HepG2 (cell line): ENCODE measurements around the gene SIGLEC10. TPM values are rescaled to one million over a fixed set of nuclear protein-coding genes. Genes with fewer than 3 reads are reported as not detected.

Source experiments
- CBX2 ChIP-seq, 2 experiments: fragments of 200-600 bp in 1 of 2; sonication (generic); formaldehyde crosslinking in 1 of 2; IDR thresholded peaks; 2 replicates each; pipeline versions ENCODE4 v1.7.0 to v1.8.1; 2018 to 2022; ENCODE audit warnings: low read depth in 2 of 2, low read length in 1 of 2, mild to moderate bottlenecking in 1 of 2, missing genetic modification reagents in 1 of 2
- MAFG ChIP-seq: sonication (generic); formaldehyde crosslinking; IDR thresholded peaks from 2 replicates; pipeline ENCODE4 v1.5.1; 2020; ENCODE audit warnings: mild to moderate bottlenecking, missing genetic modification reagents
- MZF1 ChIP-seq: sonication (generic); formaldehyde crosslinking; IDR thresholded peaks from 2 replicates; pipeline ENCODE4 v1.8.1; 2023; ENCODE audit warnings: mild to moderate bottlenecking, missing genetic modification reagents, borderline replicate concordance
- NCOA5 ChIP-seq: sonication (generic); formaldehyde crosslinking; IDR thresholded peaks from 2 replicates; pipeline ENCODE4 v1.4.0; 2020; ENCODE audit warnings: missing genetic modification reagents
- RFXAP ChIP-seq: sonication (generic); formaldehyde crosslinking; IDR thresholded peaks from 2 replicates; pipeline ENCODE4 v1.4.0; 2020; ENCODE audit warnings: missing genetic modification reagents, borderline replicate concordance
- SNRNP70 ChIP-seq: fragments of 200-400 bp; formaldehyde crosslinking; IDR thresholded peaks from 2 replicates; pipeline ENCODE4 v1.6.1; 2017; ENCODE audit warnings: mild to moderate bottlenecking, low read depth, low read length, moderate library complexity
- SP1 ChIP-seq, 2 experiments: fragments of 450-650 bp in 1 of 2; sonication (generic) in 1 of 2; formaldehyde crosslinking in 1 of 2; IDR thresholded peaks; 2 replicates each; pipeline versions ENCODE4 v1.4.0 to v1.6.1; 2016 to 2020; ENCODE audit warnings: missing genetic modification reagents in 1 of 2
- ZBTB3 ChIP-seq: sonication (generic); formaldehyde crosslinking; IDR thresholded peaks from 2 replicates; pipeline ENCODE4 v1.4.0; 2020; ENCODE audit warnings: low read depth, mild to moderate bottlenecking, moderate library complexity, missing genetic modification reagents, borderline replicate concordance
- ZFP37 ChIP-seq: sonication (generic); formaldehyde crosslinking; IDR thresholded peaks from 2 replicates; pipeline ENCODE4 v1.4.0; 2020; ENCODE audit warnings: missing genetic modification reagents, borderline replicate concordance
- ZNF10 ChIP-seq: sonication (generic); formaldehyde crosslinking; IDR thresholded peaks from 2 replicates; pipeline ENCODE4 v1.4.0; 2020; ENCODE audit warnings: mild to moderate bottlenecking, low read depth, missing genetic modification reagents, borderline replicate concordance
- ZNF296 ChIP-seq: sonication (generic); formaldehyde crosslinking; conservative IDR thresholded peaks from 2 replicates; pipeline ENCODE4 v1.5.0; 2020; ENCODE audit warnings: mild to moderate bottlenecking, missing genetic modification reagents
- ZNF460 ChIP-seq: sonication (generic); formaldehyde crosslinking; IDR thresholded peaks from 2 replicates; pipeline ENCODE4 v1.5.1; 2020; ENCODE audit warnings: missing genetic modification reagents, mild to moderate bottlenecking, borderline replicate concordance
- ZNF569 ChIP-seq: sonication (generic); formaldehyde crosslinking; IDR thresholded peaks from 2 replicates; pipeline ENCODE4 v1.5.0; 2020; ENCODE audit warnings: mild to moderate bottlenecking, missing genetic modification reagents, moderate library complexity, borderline replicate concordance
- ZNF629 ChIP-seq: sonication (generic); formaldehyde crosslinking; conservative IDR thresholded peaks from 2 replicates; pipeline ENCODE4 v1.5.0; 2020; ENCODE audit warnings: missing genetic modification reagents
- ZNF761 ChIP-seq: sonication (generic); formaldehyde crosslinking; conservative IDR thresholded peaks from 2 replicates; pipeline ENCODE4 v1.4.0; 2020; ENCODE audit warnings: mild to moderate bottlenecking, missing genetic modification reagents
- ZSCAN21 ChIP-seq: sonication (generic); formaldehyde crosslinking; IDR thresholded peaks from 2 replicates; pipeline ENCODE4 v1.8.0; 2022; ENCODE audit warnings: mild to moderate bottlenecking, missing genetic modification reagents, moderate library complexity, borderline replicate concordance
- polyA plus RNA-seq, 8 experiments: library from polyadenylated mRNA; depleted of rRNA in 3 of 8; stranded (reverse) in 7 of 8; unstranded in 1 of 8; fragments of >200 nt; fragmentation: Illumina TruSeq in 4 of 8; extraction: Trizol in 4 of 8; gene quantifications; 2 replicates each; pipeline versions ENCODE4 v1.2.1 to v1.2.3, GENCODE V29; 2011 to 2016; ENCODE audit warnings: low read depth in 4 of 8, missing spikeins in 1 of 8, mixed read lengths in 1 of 8; ENCODE audit not compliant: insufficient read depth in 1 of 8
- total RNA-seq, 5 experiments: library from RNA; depleted of rRNA; stranded (reverse); fragments of >200 nt; fragmentation: Illumina TruSeq; extraction: Trizol; gene quantifications; 2 replicates each; pipeline ENCODE4 v1.2.3, GENCODE V29; 2016; ENCODE audit warnings: low read depth in 1 of 5
- TF ChIP-seq, protein P1 (sequence below): sonication (generic); formaldehyde crosslinking; IDR thresholded peaks from 2 replicates; pipeline ENCODE4 v1.4.0; 2020; ENCODE audit warnings: mild to moderate bottlenecking, low read depth, missing genetic modification reagents
- TF ChIP-seq, protein P2 (sequence below): IDR thresholded peaks from 2 replicates; pipeline ENCODE4 v1.6.1; 2016; ENCODE audit warnings: missing compliant biosample characterization, missing genetic modification reagents, borderline replicate concordance
- TF ChIP-seq, protein P3 (sequence below): sonication (generic); formaldehyde crosslinking; IDR thresholded peaks from 2 replicates; pipeline ENCODE4 v1.4.0; 2020; ENCODE audit warnings: low read depth, missing genetic modification reagents
- TF ChIP-seq, protein P4 (sequence below): sonication (generic); formaldehyde crosslinking; IDR thresholded peaks from 2 replicates; pipeline ENCODE4 v1.8.1; 2022; ENCODE audit warnings: mild to moderate bottlenecking, missing genetic modification reagents

Gene SIGLEC10
- total and polyA plus RNA-seq, 2 of the 13 experiments (the other 11 are each of a cell fraction or from before 2014, with no cell fraction given), result not detected

DNA sequence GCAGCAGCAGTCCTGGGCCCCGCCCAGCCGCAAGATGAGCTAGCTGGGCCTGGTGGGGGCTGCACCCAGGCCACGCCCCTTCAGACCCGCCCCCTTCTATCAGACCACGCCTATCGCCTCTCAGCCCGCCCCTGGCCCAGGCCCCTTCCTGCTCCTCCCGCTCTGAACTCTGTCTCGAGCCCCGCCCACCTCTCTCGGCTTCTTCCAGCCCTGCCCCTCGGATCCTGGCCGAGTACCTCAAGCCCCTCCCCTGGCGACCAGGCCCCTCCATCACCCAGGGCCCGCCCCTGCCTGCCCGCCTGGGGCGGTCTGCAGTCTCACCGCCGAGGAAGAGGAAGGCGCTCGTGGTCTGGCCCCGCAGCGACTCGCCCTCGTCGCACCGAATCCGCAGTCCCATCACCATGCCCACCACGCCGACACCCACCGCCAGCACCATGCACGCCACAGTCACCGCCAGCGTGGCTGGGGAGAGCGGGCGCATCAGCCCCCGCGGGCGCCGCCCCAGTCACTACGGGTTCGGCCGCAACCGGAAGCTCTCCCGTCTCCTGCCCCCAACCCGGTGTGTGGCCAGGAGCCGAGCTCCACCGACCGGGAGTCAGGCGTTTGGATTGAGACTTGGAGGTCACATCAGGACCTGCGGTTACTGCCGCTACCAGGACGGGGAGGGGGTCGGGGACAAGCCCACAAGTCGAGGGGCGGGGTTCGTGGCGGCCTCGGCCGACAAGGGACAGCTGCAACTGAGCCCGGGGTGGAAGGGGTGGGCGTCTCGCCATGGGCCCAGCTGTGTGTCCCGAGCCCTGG lies 49.7 kb downstream of the SIGLEC10 start (continued):
- TF ChIP-seq, protein P1, sequence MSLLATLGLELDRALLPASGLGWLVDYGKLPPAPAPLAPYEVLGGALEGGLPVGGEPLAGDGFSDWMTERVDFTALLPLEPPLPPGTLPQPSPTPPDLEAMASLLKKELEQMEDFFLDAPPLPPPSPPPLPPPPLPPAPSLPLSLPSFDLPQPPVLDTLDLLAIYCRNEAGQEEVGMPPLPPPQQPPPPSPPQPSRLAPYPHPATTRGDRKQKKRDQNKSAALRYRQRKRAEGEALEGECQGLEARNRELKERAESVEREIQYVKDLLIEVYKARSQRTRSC (CRISPR knock-in tag), result no peak
- TF ChIP-seq, protein P2, sequence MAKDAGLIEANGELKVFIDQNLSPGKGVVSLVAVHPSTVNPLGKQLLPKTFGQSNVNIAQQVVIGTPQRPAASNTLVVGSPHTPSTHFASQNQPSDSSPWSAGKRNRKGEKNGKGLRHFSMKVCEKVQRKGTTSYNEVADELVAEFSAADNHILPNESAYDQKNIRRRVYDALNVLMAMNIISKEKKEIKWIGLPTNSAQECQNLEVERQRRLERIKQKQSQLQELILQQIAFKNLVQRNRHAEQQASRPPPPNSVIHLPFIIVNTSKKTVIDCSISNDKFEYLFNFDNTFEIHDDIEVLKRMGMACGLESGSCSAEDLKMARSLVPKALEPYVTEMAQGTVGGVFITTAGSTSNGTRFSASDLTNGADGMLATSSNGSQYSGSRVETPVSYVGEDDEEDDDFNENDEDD, result no peak
- no peak for TF ChIP-seq ZNF629
- TF ChIP-seq SP1 (IDR thresholded peaks at IDR 0.05), result peak; percentile 60; the same call in 1 of the 2 replicates
- peak; percentile 93 for TF ChIP-seq SP1 (CRISPR knock-in tag; IDR thresholded peaks at IDR 0.05)
- TF ChIP-seq ZNF460 (CRISPR knock-in tag), result no peak; the same call in 1 of the 2 replicates
- no peak; the same call in 1 of the 2 replicates for TF ChIP-seq ZNF569 (CRISPR knock-in tag)
- no peak for TF ChIP-seq NCOA5 (CRISPR knock-in tag)
- TF ChIP-seq MZF1 (CRISPR knock-in tag), result no peak
- TF ChIP-seq ZNF296 (CRISPR knock-in tag), result no peak
- TF ChIP-seq, protein P3, sequence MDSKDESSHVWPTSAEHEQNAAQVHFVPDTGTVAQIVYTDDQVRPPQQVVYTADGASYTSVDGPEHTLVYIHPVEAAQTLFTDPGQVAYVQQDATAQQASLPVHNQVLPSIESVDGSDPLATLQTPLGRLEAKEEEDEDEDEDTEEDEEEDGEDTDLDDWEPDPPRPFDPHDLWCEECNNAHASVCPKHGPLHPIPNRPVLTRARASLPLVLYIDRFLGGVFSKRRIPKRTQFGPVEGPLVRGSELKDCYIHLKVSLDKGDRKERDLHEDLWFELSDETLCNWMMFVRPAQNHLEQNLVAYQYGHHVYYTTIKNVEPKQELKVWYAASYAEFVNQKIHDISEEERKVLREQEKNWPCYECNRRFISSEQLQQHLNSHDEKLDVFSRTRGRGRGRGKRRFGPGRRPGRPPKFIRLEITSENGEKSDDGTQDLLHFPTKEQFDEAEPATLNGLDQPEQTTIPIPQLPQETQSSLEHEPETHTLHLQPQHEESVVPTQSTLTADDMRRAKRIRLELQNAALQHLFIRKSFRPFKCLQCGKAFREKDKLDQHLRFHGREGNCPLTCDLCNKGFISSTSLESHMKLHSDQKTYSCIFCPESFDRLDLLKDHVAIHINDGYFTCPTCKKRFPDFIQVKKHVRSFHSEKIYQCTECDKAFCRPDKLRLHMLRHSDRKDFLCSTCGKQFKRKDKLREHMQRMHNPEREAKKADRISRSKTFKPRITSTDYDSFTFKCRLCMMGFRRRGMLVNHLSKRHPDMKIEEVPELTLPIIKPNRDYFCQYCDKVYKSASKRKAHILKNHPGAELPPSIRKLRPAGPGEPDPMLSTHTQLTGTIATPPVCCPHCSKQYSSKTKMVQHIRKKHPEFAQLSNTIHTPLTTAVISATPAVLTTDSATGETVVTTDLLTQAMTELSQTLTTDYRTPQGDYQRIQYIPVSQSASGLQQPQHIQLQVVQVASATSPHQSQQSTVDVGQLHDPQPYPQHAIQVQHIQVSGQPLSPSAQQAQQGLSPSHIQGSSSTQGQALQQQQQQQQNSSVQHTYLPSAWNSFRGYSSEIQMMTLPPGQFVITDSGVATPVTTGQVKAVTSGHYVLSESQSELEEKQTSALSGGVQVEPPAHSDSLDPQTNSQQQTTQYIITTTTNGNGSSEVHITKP (CRISPR knock-in tag), result 0 out of 2 replicates have a peak, but pooled peaks have one; percentile 37
- TF ChIP-seq ZNF10 (CRISPR knock-in tag), result no peak
- TF ChIP-seq ZNF761, result no peak; the same call in 1 of the 2 replicates
- no peak for TF ChIP-seq RFXAP (CRISPR knock-in tag)
- TF ChIP-seq CBX2 (IDR thresholded peaks at IDR 0.05; ENCODE audit: low read depth, low read length), result no peak
- TF ChIP-seq CBX2 (CRISPR knock-in tag; IDR thresholded peaks at IDR 0.05; ENCODE audit: low read depth), result no peak
- TF ChIP-seq ZBTB3 (CRISPR knock-in tag), result no peak
- TF ChIP-seq ZFP37, result no peak
- TF ChIP-seq ZSCAN21 (CRISPR knock-in tag), result peak; percentile 86; the same call in 1 of the 2 replicates
- no peak for TF ChIP-seq MAFG (CRISPR knock-in tag)
- TF ChIP-seq, protein P4, sequence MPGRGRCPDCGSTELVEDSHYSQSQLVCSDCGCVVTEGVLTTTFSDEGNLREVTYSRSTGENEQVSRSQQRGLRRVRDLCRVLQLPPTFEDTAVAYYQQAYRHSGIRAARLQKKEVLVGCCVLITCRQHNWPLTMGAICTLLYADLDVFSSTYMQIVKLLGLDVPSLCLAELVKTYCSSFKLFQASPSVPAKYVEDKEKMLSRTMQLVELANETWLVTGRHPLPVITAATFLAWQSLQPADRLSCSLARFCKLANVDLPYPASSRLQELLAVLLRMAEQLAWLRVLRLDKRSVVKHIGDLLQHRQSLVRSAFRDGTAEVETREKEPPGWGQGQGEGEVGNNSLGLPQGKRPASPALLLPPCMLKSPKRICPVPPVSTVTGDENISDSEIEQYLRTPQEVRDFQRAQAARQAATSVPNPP (CRISPR knock-in tag), result peak; percentile 39; the same call in 1 of the 2 replicates
- TF ChIP-seq SNRNP70, result no peak
